GM12865 (cell line): ENCODE data around the gene ECE1.
"Not testable (repeated sequence)": the region's sequence is repeated elsewhere in the genome, so short reads cannot be mapped to it uniquely, and the experiment has no call there.

ENCODE experiments used
- DNase-seq: peaks from one replicate; pipeline ENCODE4 v3.0.0; 2010; ENCODE audit warnings: low read depth
- H3K4me3 ChIP-seq: 2 replicates; pipeline ENCODE4 v1.5.1; 2011; ENCODE audit warnings: mild to moderate bottlenecking, low read depth, low read length, control low read depth
- TF ChIP-seq, protein P1 (sequence below): IDR thresholded peaks from 2 replicates; pipeline ENCODE4 v1.5.1; 2011; ENCODE audit warnings: low read length, control low read depth, low read depth, inconsistent platforms; ENCODE audit not compliant: insufficient read depth; ENCODE audit errors: missing control alignments

Gene ECE1

DNA sequence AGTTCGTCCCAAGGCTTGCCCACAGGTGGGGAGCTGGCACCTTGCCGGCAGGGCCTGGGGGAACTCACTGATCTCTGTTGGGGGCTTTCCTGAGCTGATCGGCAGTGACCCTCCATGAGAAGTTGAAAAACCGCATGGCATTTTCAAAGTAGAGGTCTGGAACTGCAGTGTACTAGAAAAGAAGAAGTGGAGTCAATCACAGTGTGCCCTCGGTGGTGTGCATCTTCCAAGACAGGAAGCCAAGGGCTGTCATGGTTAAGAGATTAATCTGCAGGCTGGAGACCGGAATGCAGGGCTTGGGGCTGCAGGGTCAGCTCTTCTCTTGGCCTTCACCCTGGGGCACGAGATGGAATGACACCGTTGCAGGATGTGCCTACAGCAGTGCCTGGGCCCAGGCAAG lies 56.8 kb downstream of the ECE1 start:
- no peak for DNase-seq
- H3K4me3 ChIP-seq = no peak overlapping the region
- TF ChIP-seq, protein P1, sequence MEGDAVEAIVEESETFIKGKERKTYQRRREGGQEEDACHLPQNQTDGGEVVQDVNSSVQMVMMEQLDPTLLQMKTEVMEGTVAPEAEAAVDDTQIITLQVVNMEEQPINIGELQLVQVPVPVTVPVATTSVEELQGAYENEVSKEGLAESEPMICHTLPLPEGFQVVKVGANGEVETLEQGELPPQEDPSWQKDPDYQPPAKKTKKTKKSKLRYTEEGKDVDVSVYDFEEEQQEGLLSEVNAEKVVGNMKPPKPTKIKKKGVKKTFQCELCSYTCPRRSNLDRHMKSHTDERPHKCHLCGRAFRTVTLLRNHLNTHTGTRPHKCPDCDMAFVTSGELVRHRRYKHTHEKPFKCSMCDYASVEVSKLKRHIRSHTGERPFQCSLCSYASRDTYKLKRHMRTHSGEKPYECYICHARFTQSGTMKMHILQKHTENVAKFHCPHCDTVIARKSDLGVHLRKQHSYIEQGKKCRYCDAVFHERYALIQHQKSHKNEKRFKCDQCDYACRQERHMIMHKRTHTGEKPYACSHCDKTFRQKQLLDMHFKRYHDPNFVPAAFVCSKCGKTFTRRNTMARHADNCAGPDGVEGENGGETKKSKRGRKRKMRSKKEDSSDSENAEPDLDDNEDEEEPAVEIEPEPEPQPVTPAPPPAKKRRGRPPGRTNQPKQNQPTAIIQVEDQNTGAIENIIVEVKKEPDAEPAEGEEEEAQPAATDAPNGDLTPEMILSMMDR = no peak

DNA sequence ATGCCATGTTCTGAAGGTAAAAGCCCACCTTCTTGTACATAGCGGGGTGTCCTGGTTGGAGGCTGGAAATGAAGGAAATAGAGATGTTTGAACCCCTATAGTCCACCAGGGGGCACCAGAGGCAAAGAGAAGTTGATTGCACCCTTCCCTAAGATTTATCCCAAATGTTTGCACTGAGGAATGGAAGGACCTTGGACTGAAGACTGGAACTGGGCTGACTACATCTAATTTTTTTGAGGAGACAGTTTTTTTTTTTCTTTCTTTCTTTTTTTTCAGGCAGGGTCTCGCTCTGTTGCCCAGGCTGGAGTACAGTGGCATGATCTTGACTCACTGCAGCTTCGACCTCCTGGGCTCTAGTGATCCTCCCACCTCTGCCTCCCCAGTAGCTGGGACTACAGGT lies 58.2 kb downstream of the ECE1 start:
- no peak overlapping the region for H3K4me3 ChIP-seq
- peak; percentile 55 for DNase-seq
- TF ChIP-seq, protein P1 = peak; percentile 78

DNA sequence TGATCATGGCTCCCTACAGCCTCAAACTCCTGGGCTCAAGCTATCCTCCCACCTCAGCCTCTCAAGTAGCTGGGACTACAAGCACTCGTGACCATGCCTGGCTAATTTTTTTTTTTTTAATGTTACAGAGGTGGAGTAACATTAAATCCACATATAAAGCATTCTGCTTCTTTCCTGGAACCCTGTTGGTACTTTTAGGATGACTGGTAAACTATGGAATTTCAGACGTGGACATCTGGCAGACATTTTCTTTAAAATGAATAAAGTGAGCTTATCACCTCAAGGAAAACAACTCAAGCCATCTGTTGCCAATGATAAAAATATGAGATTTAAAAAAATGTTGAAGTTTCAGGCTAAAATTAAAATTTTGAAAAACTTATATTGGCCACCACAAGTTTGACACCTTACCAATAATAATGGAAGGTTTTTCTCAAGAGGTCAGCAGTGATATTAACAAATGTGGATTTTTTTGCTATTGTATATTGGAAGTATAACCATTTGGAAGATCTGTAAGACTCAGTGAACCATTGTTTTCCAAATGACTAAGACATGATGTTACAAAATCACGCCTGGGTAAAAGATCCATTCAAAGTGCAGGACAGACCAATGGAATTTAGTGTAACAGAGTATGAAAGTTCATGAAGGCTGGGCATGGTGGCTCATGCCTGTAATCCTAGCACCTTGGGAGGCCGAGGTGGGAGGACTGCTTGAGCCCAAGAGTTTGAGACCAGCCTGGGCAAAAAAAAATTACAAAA lies 60.8 kb downstream of the ECE1 start:
- no peak overlapping the region for H3K4me3 ChIP-seq
- TF ChIP-seq, protein P1 = no peak
- no peak for DNase-seq

DNA sequence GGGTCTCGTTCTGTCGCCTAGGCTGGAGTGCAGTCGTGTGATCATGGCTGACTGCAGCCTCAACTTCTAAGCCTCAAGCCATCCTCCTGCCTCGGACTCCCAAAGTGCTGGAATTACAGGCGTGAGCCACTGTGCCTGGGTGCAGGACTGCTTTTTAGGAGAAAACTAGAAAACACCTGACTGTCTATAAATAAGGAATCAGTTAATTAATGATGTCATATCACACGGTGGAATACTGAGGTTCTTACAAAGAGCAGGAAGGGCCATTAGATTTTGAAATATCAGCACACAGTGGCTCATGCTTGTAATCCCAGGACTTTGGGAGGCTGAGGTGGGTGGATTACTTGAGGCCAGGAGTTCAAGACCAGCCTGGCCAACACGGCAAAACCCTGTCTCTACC lies 62.0 kb downstream of the ECE1 start:
- H3K4me3 ChIP-seq, DNase-seq: not testable (repeated sequence)

DNA sequence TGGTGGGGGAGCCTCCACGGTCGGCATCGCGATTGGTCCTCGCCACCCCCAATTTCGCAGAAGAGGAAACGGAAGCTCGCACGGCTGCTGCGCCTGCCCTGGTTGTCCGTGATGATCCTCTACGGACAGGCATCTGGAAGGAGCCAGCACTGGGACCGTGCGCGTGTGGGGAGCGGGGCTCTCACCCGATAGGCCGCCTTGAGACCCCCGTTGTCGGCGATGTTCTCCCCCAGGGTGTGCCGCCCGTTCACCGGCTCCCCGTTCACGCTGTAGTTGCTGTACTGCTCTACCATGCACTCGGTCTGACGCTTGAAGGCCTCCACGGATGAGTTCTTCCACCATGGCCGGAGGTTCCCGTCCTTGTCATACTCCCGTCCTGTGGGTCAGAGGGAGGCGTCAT lies 65.2 kb downstream of the ECE1 start:
- H3K4me3 ChIP-seq = no peak overlapping the region
- no peak for DNase-seq
- TF ChIP-seq, protein P1 = no peak

DNA sequence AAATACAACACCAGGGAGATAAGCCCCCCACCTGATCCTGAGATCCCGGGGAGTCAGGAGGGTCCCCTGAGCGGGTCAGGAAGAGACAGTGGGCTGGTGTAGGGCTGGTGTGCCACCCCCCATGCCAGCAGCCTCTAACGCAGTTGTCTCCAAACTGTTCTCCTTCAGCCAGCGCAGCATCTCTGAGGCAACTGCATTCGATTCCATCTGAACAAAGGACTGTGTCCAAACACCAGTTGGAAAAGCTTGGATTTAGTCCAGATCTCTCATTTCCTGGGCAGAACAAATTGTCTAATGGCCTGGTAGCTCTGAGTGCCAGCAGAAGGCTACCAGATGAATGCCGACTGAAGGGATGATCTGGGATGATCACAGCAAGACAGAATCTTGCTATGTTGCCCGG lies 69.4 kb downstream of the ECE1 start:
- DNase-seq = no peak
- TF ChIP-seq, protein P1 = no peak
- no peak overlapping the region for H3K4me3 ChIP-seq

DNA sequence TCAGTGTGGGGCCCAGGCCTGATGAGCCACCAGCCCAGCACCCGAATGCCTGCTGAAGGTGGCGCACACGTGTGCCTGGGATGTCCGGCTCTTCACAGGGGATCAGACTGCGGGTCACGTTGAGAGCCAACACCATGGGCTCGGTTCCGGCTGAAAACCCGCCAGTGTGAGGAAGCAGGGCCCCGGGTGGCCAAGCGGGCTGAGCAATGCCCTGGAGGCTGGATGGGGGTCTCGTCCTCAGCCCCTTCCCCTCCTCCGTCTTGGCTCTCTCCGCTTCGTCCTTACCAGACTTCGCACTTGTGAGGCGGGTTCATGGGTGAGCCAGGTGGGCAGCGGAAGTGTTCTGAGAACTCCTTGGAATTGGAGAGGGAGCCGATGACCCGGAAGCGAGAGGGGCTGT lies 70.6 kb downstream of the ECE1 start:
- DNase-seq = no peak
- no peak overlapping the region for H3K4me3 ChIP-seq
- TF ChIP-seq, protein P1 = no peak
